ENCODE results near the gene SLIT3.

- no peak for TF ChIP-seq SIX5 (IDR thresholded peaks at IDR 0.05; ENCODE audit: borderline replicate concordance in 1 of 2, insufficient read depth in 1 of 2, low read depth in 1 of 2, low read length in 2 of 2)
- no peak for TF ChIP-seq MAZ (CRISPR knock-in tag; conservative IDR thresholded peaks at IDR 0.05 in 1 of 2, IDR thresholded peaks at IDR 0.05 in 1 of 2)
- no peak for TF ChIP-seq RFX5 (IDR thresholded peaks at IDR 0.05; ENCODE audit: low read depth, low read length)
- TF ChIP-seq NFRKB (IDR thresholded peaks at IDR 0.05; ENCODE audit: low read depth): no peak
- no peak for TF ChIP-seq MECOM (CRISPR knock-in tag; IDR thresholded peaks at IDR 0.05)
- TF ChIP-seq CTCF (IDR thresholded peaks at IDR 0.05 in 2 of 3, conservative IDR thresholded peaks at IDR 0.05 in 1 of 3; ENCODE audit: insufficient read depth in 2 of 3, low read depth in 1 of 3, low read length in 3 of 3): no peak
- no peak for TF ChIP-seq ELF4 (CRISPR knock-in tag; IDR thresholded peaks at IDR 0.05)
- TF ChIP-seq CBX5 (IDR thresholded peaks at IDR 0.05; ENCODE audit: borderline replicate concordance, low read depth): no peak
- no peak for TF ChIP-seq SMC3 (conservative IDR thresholded peaks at IDR 0.05; ENCODE audit: insufficient read depth, low read depth, low read length)
- no peak for TF ChIP-seq EZH2 (IDR thresholded peaks at IDR 0.05; ENCODE audit: borderline replicate concordance, low read depth, low read length)
- TF ChIP-seq ZNF121 (CRISPR knock-in tag; conservative IDR thresholded peaks at IDR 0.05): no peak
- no peak for TF ChIP-seq ARID2 (IDR thresholded peaks at IDR 0.05)
Measured at GRCh38 chr5:169044962-169045361, 256.0 kb downstream of the SLIT3 start.
